Glutamatergic neuron (in vitro differentiated cells): Measurements from ENCODE around the gene HS6ST1. TPM values are rescaled to one million over a fixed set of nuclear protein-coding genes. Genes with fewer than 3 reads are reported as not detected.

ENCODE experiments used
- DNase-seq: peaks from one replicate; pipeline ENCODE4 v3.0.0; 2022
- H3K27ac Mint-ChIP-seq: one replicate; pipeline ENCODE4 v1.8.0; 2020; ENCODE audit warnings: mild to moderate bottlenecking, mixed read lengths, inconsistent platforms; ENCODE audit not compliant: unreplicated experiment
- H3K27me3 Mint-ChIP-seq: one replicate; pipeline ENCODE4 v1.8.0; 2020; ENCODE audit warnings: mild to moderate bottlenecking, moderate library complexity, mixed read lengths, inconsistent platforms; ENCODE audit not compliant: unreplicated experiment
- H3K36me3 Mint-ChIP-seq: one replicate; pipeline ENCODE4 v1.8.0; 2020; ENCODE audit warnings: mild to moderate bottlenecking, mixed read lengths, inconsistent platforms; ENCODE audit not compliant: unreplicated experiment
- H3K4me1 Mint-ChIP-seq: one replicate; pipeline ENCODE4 v1.8.0; 2020; ENCODE audit warnings: mild to moderate bottlenecking, low read depth, mixed read lengths, inconsistent platforms; ENCODE audit not compliant: unreplicated experiment
- H3K4me3 Mint-ChIP-seq: one replicate; pipeline ENCODE4 v1.8.0; 2020; ENCODE audit warnings: mild to moderate bottlenecking, mixed read lengths, inconsistent platforms; ENCODE audit not compliant: unreplicated experiment
- H3K9me3 Mint-ChIP-seq: one replicate; pipeline ENCODE4 v1.8.0; 2020; ENCODE audit warnings: mild to moderate bottlenecking, moderate library complexity, mixed read lengths, inconsistent platforms; ENCODE audit not compliant: unreplicated experiment
- total RNA-seq: library from RNA; stranded (reverse); fragmentation: NEBNext Ultra II Directional; extraction: Animal tissue kit (Norgen Biotek cat#: 25700); gene quantifications from one replicate; pipeline ENCODE4 v1.2.1, GENCODE V29; 2021; ENCODE audit not compliant: unreplicated experiment
- TF ChIP-seq, protein P1 (sequence below): fragments of 200-600 bp; sonication (generic); IDR thresholded peaks from one replicate; pipeline ENCODE4 v1.5.0; 2021; ENCODE audit not compliant: partially characterized antibody, unreplicated experiment

The HS6ST1 gene
- total RNA-seq, 1 donor from 2014 or later: 173 TPM

DNA sequence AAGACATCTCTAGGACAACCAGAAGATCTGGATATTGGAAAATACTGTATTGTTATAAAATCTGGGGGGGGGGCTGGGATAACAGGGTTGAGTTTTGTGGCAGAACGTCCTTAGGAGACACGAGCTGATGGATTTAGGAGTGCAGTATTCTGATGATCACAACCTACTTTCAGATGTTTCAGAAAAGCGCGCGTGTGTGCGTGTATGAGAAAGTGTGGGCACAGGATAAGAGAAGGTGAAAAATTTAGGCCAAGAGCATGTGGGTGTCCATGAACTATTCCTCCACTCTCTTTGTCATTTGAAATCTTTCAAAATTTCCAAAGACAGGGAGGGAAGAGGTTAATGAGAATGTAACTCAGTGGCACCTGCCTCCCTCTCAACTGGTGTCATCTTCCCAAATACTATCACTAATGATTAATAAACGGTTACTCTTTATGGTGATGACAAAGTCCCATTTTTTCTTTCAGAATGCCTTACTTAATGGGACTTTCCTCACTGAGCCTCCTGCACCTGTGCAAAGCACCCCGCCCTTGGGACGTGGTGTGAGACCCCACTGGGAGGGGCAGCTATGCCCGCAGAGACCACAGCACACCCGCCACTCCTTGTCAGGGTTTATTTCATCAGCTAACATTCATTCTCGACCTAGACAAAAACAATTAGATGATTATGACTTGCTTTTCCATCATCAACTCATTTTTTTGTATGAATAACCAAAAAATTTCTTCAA, 53.6 kb downstream of the HS6ST1 start:
- peaks cover 5% of the 10 kb centered on the region for H3K27me3 Mint-ChIP-seq
- DNase-seq: no peak
- peaks cover 2% of the 10 kb centered on the region for H3K4me1 Mint-ChIP-seq
- H3K9me3 Mint-ChIP-seq: peaks cover 9% of the 10 kb centered on the region
- H3K4me3 Mint-ChIP-seq: no peak overlapping the region
- peak overlapping the region; percentile 18 for H3K27ac Mint-ChIP-seq
- no peaks in the 10 kb centered on the region for H3K36me3 Mint-ChIP-seq
- TF ChIP-seq, protein P1, sequence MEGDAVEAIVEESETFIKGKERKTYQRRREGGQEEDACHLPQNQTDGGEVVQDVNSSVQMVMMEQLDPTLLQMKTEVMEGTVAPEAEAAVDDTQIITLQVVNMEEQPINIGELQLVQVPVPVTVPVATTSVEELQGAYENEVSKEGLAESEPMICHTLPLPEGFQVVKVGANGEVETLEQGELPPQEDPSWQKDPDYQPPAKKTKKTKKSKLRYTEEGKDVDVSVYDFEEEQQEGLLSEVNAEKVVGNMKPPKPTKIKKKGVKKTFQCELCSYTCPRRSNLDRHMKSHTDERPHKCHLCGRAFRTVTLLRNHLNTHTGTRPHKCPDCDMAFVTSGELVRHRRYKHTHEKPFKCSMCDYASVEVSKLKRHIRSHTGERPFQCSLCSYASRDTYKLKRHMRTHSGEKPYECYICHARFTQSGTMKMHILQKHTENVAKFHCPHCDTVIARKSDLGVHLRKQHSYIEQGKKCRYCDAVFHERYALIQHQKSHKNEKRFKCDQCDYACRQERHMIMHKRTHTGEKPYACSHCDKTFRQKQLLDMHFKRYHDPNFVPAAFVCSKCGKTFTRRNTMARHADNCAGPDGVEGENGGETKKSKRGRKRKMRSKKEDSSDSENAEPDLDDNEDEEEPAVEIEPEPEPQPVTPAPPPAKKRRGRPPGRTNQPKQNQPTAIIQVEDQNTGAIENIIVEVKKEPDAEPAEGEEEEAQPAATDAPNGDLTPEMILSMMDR: no peak

DNA sequence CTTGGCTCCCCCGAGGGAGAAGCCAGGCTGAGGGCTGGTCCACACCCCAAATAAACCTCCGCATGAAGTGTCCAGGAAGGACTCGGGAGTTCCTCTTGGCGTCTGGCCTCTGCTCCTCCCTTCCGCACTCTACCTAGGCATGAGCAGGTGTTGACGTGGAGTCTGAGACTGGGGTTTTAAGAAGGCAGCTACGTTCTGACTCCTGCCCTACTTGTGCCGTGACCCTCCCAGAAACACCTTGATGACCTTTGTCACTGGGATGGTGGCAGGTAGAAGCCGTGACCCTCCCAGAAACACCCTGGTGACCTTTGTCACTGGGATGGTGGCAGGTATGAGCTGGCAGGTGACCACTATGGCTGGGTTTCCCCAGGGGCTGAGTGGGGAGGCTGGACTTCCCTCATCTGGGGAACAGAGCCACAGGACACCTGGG, 54.8 kb downstream of the HS6ST1 start:
- no peak for DNase-seq
- no peak overlapping the region for H3K27ac Mint-ChIP-seq
- H3K9me3 Mint-ChIP-seq: peaks cover 9% of the 10 kb centered on the region
- TF ChIP-seq, protein P1: no peak
- H3K4me3 Mint-ChIP-seq: no peak overlapping the region
- H3K4me1 Mint-ChIP-seq: peaks cover 2% of the 10 kb centered on the region
- peaks cover 6% of the 10 kb centered on the region for H3K27me3 Mint-ChIP-seq
- H3K36me3 Mint-ChIP-seq: no peaks in the 10 kb centered on the region

DNA sequence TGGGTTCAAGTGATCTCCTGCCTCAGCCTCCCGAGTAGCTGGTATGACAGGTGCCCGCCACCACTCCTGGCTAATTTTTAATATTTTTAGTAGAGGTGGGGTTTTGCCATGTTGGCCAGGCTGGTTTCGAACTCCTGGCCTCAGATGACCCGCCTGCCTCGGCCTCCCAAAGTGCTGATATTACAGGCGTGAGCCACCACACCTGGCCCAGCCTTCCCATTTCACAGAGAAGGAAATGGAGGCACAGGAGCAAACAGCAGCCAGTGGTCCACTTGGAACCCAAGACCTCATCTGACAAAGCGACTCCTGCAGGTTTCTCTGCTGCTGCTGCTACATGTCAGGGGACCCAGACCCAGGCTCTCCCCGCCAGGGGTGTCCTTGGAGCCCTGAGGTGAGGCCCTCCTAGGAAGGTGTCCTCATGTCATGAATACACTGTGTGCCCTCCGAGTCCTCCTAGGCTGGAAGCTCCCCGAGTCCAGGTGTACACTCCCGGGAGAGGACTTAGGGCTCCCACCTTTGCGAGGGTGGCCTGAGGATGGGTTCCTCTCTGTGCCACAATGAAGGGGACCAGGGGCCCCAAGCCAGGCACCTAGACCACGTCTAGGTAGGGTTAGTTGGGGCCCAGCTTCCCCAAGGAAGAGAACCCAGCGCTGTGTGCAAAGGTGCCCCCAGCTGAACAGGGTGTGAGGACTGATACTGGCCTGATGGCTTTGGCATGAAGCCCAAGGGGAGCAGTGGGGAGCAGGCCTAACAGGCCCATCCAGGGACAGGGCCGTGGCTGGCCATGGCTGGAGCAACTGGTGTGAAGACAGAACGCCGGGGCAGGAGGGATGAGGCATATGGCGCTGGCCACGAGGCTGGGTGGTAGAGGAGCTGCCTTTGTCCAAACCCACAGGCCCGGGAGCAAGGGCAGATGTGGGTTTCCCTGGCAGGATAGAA, 56.1 kb downstream of the HS6ST1 start:
- Mint-ChIP-seq H3K27ac (peak overlapping the region; percentile 48), H3K36me3 (no peaks in the 10 kb centered on the region), H3K9me3 (peaks cover 9% of the 10 kb centered on the region), H3K27me3 (peaks cover 5% of the 10 kb centered on the region), H3K4me1 (peaks cover 2% of the 10 kb centered on the region), H3K4me3 (no peak overlapping the region)
- DNase-seq: no peak
- TF ChIP-seq, protein P1: no peak

DNA sequence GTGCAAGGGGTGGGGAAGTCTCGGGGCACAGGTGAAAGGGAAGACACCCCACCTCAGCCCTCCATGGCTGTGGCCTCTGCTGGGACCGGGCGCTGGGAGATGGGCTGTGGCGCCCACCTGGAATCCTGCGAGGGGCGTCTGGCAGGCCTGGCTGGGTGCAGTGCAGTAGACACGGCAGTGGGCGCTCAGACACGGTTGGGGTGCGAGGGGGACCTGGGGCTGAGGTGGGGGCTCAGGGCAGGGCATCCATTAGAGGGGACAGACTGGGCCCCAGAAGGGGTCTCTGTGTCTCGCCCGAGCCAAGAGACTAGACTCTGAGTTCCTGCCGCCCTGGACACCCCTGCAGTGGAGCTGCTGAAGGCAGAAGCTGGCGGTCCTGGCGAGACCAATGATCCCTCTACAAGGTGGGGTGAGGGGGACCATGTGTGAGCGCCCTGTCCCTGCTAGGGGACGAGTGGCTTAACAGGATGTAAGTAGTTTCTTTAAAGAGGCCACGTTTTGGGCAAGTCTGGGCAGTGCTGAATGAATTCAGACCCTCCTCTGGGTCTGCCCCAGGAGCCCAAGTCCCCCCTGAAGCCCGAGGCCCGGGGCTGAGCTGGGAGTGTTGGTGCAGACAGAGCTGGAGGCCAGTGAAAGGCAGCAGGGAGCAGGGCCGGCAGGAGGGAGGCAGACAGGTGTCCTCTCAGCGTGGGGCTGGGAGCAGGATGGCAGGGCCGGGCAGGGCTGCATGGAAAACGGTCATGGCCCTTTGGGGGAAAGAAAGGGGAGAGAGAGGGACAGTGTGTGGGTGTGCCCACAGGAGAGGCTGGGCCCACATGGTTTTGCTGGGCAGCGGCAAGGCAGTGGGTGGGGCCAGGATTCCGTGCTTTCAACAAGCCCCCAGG, 57.2 kb downstream of the HS6ST1 start:
- peaks cover 2% of the 10 kb centered on the region for H3K4me1 Mint-ChIP-seq
- no peaks in the 10 kb centered on the region for H3K36me3 Mint-ChIP-seq
- TF ChIP-seq, protein P1: no peak
- H3K27ac Mint-ChIP-seq: peak overlapping the region; percentile 68
- peaks cover 9% of the 10 kb centered on the region for H3K9me3 Mint-ChIP-seq
- H3K27me3 Mint-ChIP-seq: peaks cover 5% of the 10 kb centered on the region
- no peak overlapping the region for H3K4me3 Mint-ChIP-seq
- DNase-seq: no peak
